GM20000 (cell line): ENCODE data around the gene MCOLN1.

ENCODE experiments used
- DNase-seq: peaks from one replicate; pipeline ENCODE4 v3.0.0; 2012; ENCODE audit warnings: low spot score
- TF ChIP-seq, protein P1 (sequence below): IDR thresholded peaks from 2 replicates; pipeline ENCODE4 v1.5.1; 2012; ENCODE audit warnings: mild to moderate bottlenecking, control low read depth; ENCODE audit errors: extremely low read depth, missing control alignments

The MCOLN1 gene

DNA sequence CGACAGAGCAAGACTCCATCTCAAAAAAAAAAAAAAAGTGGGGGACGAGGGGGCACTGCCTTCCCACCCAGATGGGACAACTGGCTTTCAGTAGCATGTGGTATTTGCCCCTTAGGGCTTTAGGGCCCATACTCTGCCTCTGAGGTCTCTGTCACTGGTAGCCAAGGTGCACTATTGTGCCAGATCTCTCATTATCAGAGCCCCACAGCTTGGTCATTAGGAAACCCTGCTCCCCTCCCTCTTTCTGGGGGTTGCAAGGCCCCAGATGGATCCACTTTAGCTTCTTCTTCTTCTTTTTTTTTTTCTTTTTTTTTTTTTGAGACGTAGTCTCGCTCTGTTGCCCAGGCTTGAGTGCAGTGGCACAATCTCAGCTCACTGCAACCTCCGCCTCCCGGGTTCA is 17.7 kb upstream of the MCOLN1 start:
- no peak for DNase-seq
- TF ChIP-seq, protein P1, sequence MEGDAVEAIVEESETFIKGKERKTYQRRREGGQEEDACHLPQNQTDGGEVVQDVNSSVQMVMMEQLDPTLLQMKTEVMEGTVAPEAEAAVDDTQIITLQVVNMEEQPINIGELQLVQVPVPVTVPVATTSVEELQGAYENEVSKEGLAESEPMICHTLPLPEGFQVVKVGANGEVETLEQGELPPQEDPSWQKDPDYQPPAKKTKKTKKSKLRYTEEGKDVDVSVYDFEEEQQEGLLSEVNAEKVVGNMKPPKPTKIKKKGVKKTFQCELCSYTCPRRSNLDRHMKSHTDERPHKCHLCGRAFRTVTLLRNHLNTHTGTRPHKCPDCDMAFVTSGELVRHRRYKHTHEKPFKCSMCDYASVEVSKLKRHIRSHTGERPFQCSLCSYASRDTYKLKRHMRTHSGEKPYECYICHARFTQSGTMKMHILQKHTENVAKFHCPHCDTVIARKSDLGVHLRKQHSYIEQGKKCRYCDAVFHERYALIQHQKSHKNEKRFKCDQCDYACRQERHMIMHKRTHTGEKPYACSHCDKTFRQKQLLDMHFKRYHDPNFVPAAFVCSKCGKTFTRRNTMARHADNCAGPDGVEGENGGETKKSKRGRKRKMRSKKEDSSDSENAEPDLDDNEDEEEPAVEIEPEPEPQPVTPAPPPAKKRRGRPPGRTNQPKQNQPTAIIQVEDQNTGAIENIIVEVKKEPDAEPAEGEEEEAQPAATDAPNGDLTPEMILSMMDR = no peak

- TF ChIP-seq, protein P1 = no peak
- no peak for DNase-seq
These were observed 17.1 kb upstream of the MCOLN1 start for GRCh38 chr19:7505288-7505681.

DNA sequence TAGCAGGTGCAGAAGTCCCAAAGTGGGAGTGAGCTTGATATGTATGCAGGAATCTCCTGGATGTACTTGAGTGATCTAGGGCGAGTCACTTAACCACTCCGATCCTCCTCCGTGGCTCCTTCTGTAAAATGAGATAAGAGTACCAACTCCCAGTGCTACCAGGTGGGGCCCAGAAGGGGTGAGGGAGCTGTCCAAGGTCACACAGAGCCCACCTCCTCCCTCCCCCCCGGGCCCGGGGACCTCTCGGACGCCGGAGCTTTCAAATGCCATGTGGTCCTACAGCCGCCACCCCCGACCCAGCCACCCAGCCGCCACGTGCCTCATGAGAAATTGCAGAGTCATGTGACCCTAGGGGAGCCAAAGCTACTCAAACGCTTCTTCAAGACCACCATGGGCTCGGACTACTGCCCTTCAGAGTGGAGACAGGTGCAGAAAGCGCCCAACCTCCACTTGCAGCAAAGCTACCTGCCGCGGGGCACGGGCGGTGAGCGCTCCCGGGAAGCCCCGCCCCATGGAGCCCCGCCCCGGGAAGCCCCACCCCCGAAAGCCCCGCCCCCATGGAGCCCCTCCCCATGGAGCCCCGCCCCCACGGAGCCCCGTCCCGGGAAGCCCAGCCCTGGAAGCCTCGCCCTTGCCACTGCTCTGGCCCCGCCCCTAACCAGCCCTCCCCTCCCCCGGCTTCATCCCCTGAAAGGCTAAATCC is 16.6 kb upstream of the MCOLN1 start:
- DNase-seq = peak; percentile 74
- TF ChIP-seq, protein P1 = no peak

GRCh38 chr19:7506385-7507328 is 15.8 kb upstream of the MCOLN1 start:
- DNase-seq = peak; percentile 71
- TF ChIP-seq, protein P1 = no peak

DNA sequence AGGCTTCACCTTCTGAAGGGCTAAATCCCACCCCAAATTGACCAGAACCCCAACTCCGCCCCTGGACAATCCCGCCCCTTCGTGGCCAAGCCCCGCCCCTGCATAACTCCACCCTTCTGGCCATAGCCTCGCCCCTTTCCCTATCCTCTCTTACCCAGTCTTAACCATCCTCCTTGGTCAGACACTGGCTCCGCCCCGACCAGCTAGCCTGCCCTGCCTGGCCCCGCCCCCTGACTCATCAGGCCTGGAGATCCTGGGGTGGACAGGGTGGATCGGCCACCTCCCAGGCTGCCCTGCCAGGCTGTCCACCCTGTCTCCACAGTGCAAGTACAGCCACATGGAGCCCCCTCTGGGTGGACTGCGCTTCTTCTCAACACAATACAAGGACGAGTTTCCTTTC is 14.5 kb upstream of the MCOLN1 start:
- DNase-seq = no peak

GRCh38 chr19:7509625-7510024 is 12.8 kb upstream of the MCOLN1 start:
- TF ChIP-seq, protein P1 = no peak
- DNase-seq = no peak

More for the DNA sequence above, 14.5 kb upstream of the MCOLN1 start:
- TF ChIP-seq, protein P1 = no peak

- TF ChIP-seq, protein P1 = no peak
- no peak for DNase-seq
These were observed 10.0 kb upstream of the MCOLN1 start for GRCh38 chr19:7512400-7512851.
